PC-3 (cell line): Measurements from ENCODE around the gene KIAA1328.

ENCODE experiments used
- EZH2phosphoT487 ChIP-seq: fragments of 300-600 bp; sonication (generic); IDR thresholded peaks from 2 replicates; pipeline ENCODE4 v1.6.1; 2018; ENCODE audit warnings: mild to moderate bottlenecking, antibody characterized with exemption, low read length, borderline replicate concordance
- TF ChIP-seq, protein P1 (sequence below): fragments of 300-600 bp; sonication (generic); conservative IDR thresholded peaks from 2 replicates; pipeline ENCODE4 v1.5.1; 2017; ENCODE audit warnings: antibody characterized with exemption, low read depth, mild to moderate bottlenecking, low read length

DNA sequence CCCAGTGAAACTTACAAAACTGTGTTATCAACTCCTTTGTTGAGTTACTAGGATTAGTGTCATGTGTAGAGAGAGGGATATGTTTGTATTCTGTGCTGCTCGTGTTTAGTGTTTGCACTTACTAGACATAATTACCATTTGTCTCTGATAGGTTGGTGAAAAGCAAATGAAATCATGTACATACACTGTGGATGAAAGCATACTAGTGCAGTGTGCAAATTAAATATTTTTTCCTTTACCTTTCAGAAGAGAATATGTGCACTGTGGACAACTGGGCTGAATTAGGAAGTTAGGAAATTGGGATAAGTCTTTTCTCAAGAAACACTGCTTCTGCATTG is 1.2 kb downstream of the KIAA1328 start:
- TF ChIP-seq, protein P1, sequence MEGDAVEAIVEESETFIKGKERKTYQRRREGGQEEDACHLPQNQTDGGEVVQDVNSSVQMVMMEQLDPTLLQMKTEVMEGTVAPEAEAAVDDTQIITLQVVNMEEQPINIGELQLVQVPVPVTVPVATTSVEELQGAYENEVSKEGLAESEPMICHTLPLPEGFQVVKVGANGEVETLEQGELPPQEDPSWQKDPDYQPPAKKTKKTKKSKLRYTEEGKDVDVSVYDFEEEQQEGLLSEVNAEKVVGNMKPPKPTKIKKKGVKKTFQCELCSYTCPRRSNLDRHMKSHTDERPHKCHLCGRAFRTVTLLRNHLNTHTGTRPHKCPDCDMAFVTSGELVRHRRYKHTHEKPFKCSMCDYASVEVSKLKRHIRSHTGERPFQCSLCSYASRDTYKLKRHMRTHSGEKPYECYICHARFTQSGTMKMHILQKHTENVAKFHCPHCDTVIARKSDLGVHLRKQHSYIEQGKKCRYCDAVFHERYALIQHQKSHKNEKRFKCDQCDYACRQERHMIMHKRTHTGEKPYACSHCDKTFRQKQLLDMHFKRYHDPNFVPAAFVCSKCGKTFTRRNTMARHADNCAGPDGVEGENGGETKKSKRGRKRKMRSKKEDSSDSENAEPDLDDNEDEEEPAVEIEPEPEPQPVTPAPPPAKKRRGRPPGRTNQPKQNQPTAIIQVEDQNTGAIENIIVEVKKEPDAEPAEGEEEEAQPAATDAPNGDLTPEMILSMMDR: no peak
- TF ChIP-seq EZH2phosphoT487: no peak
